Ishikawa (cell line): ENCODE results near the gene SDHB.
A peak's percentile ranks its signal among the peaks of the same experiment; 100 is the strongest.

Source experiments
- CEBPB ChIP-seq: IDR thresholded peaks from 2 replicates; pipeline ENCODE4 v1.6.1; 2012
- CREB1 ChIP-seq: IDR thresholded peaks from 2 replicates; pipeline ENCODE4 v1.6.1; 2012; ENCODE audit warnings: low read depth
- EGR1 ChIP-seq: IDR thresholded peaks from 2 replicates; pipeline ENCODE4 v1.6.1; 2012
- EP300 ChIP-seq: IDR thresholded peaks from 2 replicates; pipeline ENCODE4 v1.6.1; 2012; ENCODE audit warnings: borderline replicate concordance
- FOXM1 ChIP-seq: IDR thresholded peaks from 2 replicates; pipeline ENCODE4 v1.6.1; 2012; ENCODE audit warnings: low read depth, borderline replicate concordance
- NFIC ChIP-seq: IDR thresholded peaks from 2 replicates; pipeline ENCODE4 v1.6.1; 2012
- RAD21 ChIP-seq: IDR thresholded peaks from 2 replicates; pipeline ENCODE4 v1.6.1; 2012; ENCODE audit warnings: low read depth
- TAF1 ChIP-seq: IDR thresholded peaks from 2 replicates; pipeline ENCODE4 v1.6.1; 2012; ENCODE audit warnings: low read depth, mild to moderate bottlenecking
- TCF12 ChIP-seq: IDR thresholded peaks from 2 replicates; pipeline ENCODE4 v1.6.1; 2012; ENCODE audit warnings: low read depth
- TEAD4 ChIP-seq: IDR thresholded peaks from 2 replicates; pipeline ENCODE4 v1.6.1; 2012
- USF1 ChIP-seq: IDR thresholded peaks from 2 replicates; pipeline ENCODE4 v1.6.1; 2012
- YY1 ChIP-seq: IDR thresholded peaks from 2 replicates; pipeline ENCODE4 v1.6.1; 2012; ENCODE audit warnings: low read depth
- ZBTB7A ChIP-seq: IDR thresholded peaks from 2 replicates; pipeline ENCODE4 v1.6.1; 2012; ENCODE audit warnings: low read depth
- TF ChIP-seq, protein P1 (sequence below): IDR thresholded peaks from 2 replicates; pipeline ENCODE4 v1.6.1; 2012; ENCODE audit warnings: low read depth, mild to moderate bottlenecking
- TF ChIP-seq, protein P2 (sequence below): IDR thresholded peaks from 2 replicates; pipeline ENCODE4 v1.6.1; 2012

Gene SDHB

DNA sequence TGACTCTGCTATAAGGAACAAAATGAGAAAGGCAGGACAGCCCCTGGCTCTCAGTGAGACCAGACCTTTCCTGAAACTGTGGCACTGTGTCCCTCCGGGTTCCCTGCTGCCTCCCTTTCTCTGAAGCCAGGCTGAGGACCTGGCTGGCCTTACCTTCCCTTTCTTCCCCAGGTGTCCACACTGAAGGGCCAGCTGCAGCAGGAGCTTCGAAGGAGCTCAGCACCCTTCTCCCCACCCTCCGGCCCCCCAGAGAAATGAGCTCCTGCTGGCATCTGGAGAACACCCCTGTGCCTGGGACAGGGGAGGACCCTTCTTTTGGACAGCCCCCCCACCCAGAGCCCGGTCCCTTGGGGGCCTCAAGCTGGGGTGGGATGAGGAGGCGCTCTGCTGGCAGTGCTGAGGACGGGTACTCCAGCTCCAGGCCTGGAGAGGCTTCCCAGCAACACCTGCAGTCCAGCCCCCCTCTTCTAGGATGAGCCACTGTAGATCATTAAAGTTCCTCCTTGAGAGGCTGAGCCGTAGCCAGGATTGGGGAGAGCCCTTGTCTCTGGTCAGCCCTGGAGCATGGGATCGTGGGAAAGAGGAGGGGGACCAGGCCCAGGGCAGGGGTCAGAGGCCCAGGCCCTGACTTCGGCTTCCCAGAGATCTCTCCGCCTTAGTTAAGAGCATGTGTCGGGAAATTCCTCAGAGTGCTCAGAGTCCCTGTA lies 81.5 kb downstream of the SDHB start:
- no peak for TF ChIP-seq TAF1
- TF ChIP-seq YY1 = no peak
- no peak for TF ChIP-seq NFIC
- no peak for TF ChIP-seq EP300

DNA sequence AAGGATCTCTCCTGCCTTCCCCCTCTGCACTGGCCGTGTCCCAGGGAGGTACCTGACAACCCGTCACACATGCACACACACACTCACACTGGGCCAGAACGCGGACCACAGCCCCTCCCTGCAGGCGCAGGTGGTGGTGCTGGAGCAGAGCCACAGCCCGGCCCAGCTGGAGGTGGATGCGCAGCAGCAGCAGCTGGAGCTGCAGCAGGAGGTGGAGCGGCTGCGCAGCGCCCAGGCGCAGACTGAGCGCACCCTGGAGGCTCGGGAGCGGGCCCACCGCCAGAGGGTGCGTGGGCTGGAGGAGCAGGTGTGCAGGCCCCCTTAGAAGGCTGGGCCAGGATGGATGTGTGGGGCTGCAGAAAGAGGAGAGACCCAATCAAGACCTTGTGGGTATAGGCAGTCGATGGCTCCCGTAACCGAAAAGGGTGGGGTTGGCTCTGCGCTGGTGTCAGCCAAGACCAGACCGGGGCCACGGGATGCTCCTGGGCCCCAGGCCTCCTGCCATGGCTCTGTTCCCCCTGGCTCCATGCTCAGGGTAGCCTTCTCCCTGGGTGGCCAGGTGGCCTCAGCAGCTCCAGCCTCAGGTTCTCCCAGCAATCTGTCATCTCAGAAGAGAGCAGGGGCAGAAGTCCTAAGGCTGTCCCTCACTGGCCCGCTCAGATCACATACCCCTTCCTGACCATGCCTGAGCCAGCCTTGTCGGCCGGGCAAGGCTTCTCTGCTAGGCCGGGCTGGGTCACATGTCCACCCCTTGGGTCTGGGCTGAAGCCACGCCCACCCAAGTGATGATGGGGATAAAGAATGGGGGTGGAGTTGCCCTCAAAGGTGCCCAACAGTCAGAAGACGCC lies 82.3 kb downstream of the SDHB start:
- peak; percentile 86 for TF ChIP-seq USF1
- no peak for TF ChIP-seq ZBTB7A

GRCh38 chr1:16970132-16970910 lies 83.5 kb downstream of the SDHB start:
- TF ChIP-seq YY1 (no peak), CEBPB (no peak), ZBTB7A (no peak), TEAD4 (no peak), FOXM1 (no peak), EGR1 (no peak), USF1 (no peak), NFIC (no peak), TAF1 (no peak), RAD21 (no peak), TCF12 (no peak), CREB1 (no peak), EP300 (no peak)
- TF ChIP-seq, protein P1, sequence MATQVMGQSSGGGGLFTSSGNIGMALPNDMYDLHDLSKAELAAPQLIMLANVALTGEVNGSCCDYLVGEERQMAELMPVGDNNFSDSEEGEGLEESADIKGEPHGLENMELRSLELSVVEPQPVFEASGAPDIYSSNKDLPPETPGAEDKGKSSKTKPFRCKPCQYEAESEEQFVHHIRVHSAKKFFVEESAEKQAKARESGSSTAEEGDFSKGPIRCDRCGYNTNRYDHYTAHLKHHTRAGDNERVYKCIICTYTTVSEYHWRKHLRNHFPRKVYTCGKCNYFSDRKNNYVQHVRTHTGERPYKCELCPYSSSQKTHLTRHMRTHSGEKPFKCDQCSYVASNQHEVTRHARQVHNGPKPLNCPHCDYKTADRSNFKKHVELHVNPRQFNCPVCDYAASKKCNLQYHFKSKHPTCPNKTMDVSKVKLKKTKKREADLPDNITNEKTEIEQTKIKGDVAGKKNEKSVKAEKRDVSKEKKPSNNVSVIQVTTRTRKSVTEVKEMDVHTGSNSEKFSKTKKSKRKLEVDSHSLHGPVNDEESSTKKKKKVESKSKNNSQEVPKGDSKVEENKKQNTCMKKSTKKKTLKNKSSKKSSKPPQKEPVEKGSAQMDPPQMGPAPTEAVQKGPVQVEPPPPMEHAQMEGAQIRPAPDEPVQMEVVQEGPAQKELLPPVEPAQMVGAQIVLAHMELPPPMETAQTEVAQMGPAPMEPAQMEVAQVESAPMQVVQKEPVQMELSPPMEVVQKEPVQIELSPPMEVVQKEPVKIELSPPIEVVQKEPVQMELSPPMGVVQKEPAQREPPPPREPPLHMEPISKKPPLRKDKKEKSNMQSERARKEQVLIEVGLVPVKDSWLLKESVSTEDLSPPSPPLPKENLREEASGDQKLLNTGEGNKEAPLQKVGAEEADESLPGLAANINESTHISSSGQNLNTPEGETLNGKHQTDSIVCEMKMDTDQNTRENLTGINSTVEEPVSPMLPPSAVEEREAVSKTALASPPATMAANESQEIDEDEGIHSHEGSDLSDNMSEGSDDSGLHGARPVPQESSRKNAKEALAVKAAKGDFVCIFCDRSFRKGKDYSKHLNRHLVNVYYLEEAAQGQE = no peak
- TF ChIP-seq, protein P2, sequence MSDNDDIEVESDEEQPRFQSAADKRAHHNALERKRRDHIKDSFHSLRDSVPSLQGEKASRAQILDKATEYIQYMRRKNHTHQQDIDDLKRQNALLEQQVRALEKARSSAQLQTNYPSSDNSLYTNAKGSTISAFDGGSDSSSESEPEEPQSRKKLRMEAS = no peak

DNA sequence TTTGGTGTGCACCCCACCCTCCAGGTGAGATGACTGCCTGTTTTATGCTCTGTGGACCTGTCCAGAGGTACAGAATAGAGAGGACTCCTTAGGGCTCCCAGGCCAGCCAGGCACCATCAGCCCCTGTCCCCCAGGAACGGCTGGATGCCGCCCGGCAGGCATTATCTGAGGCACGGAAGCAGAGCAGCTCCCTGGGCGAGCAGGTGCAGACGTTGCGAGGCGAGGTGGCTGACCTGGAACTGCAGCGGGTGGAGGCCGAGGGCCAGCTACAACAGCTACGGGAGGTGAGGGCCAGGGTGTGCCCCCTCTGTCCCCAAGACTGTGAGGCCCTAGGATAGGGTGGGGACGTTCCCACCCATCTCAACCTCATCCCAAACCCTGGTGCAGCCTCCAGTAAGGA lies 84.2 kb downstream of the SDHB start:
- TF ChIP-seq EP300 (no peak), USF1 (no peak), RAD21 (no peak), TEAD4 (no peak), CEBPB (no peak), ZBTB7A (no peak), TCF12 (no peak), YY1 (no peak), EGR1 (no peak), FOXM1 (no peak), CREB1 (no peak), NFIC (no peak), TAF1 (no peak)
- TF ChIP-seq, protein P2 = no peak
- TF ChIP-seq, protein P1 = no peak

DNA sequence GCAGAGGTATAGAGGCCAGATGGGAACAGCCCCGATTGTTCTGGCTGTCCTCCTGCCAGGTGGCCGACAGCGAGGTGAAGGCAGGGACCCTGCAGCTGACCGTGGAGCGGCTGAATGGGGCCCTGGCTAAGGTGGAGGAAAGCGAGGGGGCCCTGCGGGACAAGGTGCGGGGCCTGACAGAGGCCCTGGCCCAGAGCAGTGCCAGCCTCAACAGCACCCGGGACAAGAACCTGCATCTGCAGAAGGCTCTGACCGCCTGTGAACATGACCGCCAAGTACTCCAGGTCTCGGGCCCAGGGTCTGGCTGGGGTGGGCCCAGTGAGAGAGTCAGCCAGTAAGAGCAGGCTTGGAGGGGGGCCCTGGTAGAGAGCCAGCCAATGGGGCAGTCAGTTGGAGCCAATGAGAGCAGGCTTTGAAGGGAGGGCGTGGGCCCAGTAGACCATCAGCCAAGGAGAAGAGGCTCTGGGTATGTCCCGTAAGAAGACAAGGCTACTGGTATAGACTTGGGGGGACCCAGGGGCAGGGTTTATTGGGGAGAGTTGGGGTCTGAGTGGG lies 84.7 kb downstream of the SDHB start:
- TF ChIP-seq YY1 = no peak
- TF ChIP-seq CREB1 = no peak
- TF ChIP-seq, protein P2 = no peak
- TF ChIP-seq CEBPB = no peak
- TF ChIP-seq EP300 = no peak
- no peak for TF ChIP-seq NFIC
- TF ChIP-seq RAD21 = no peak
